MCF 10A (cell line): ENCODE results near the gene TEAD2. TPM values are rescaled to one million over a fixed set of nuclear protein-coding genes. Genes with fewer than 3 reads are reported as not detected.

Experiments
- BruUV-seq: library from RNA; stranded (reverse); fragments of 400-500 nt; replicated peaks from 2 replicates; lab custom pipeline; 2021; lab: Mats Ljungman, UMichigan
- CTCF ChIA-PET: fragments of 300-600 bp; sonication (Branson Sonifier 250); formaldehyde crosslinking; extraction: SDS; loops from one replicate; lab custom pipeline; 2021; ENCODE audit warnings: antibody characterized with exemption, inconsistent platforms; lab: Yijun Ruan, JAX
- POLR2A ChIA-PET: fragments of 300-600, 350-650 bp; sonication (Branson Sonifier 250); formaldehyde crosslinking; extraction: SDS; loops from one replicate; lab custom pipeline; 2020; ENCODE audit warnings: antibody characterized with exemption, inconsistent platforms; lab: Yijun Ruan, JAX
- DNase-seq: peaks from one replicate; pipeline ENCODE4 v3.0.0-alpha.2; 2018; ENCODE audit not compliant: unreplicated experiment
- H3K27ac Mint-ChIP-seq: one replicate; pipeline ENCODE4 v1.8.0; 2022; ENCODE audit warnings: mild to moderate bottlenecking, low read depth, mixed read lengths; ENCODE audit not compliant: unreplicated experiment
- H3K27me3 Mint-ChIP-seq: one replicate; pipeline ENCODE4 v1.8.0; 2022; ENCODE audit warnings: mixed read lengths; ENCODE audit not compliant: insufficient read depth, unreplicated experiment
- H3K36me3 Mint-ChIP-seq: one replicate; pipeline ENCODE4 v1.8.0; 2022; ENCODE audit warnings: mild to moderate bottlenecking, moderate library complexity, mixed read lengths; ENCODE audit not compliant: insufficient read depth, unreplicated experiment
- H3K4me1 Mint-ChIP-seq: one replicate; pipeline ENCODE4 v1.8.0; 2022; ENCODE audit warnings: mixed read lengths; ENCODE audit not compliant: insufficient read depth, unreplicated experiment
- H3K4me3 Mint-ChIP-seq: one replicate; pipeline ENCODE4 v1.8.0; 2022; ENCODE audit warnings: mild to moderate bottlenecking, moderate library complexity, mixed read lengths; ENCODE audit not compliant: unreplicated experiment
- H3K9me3 Mint-ChIP-seq: one replicate; pipeline ENCODE4 v1.8.0; 2022; ENCODE audit warnings: mixed read lengths; ENCODE audit not compliant: unreplicated experiment
- CTCF ChIP-seq: fragments of 200-600 bp; IDR thresholded peaks from one replicate; pipeline ENCODE4 v1.8.0; 2022; ENCODE audit warnings: antibody characterized with exemption, mild to moderate bottlenecking; ENCODE audit not compliant: unreplicated experiment
- intact Hi-C: fragments of 100-400 bp; cut with micrococcal nuclease; formaldehyde crosslinking; loops from 2 replicates; pipeline ENCODE4 v1.14.1; 2022
- total RNA-seq: library from RNA; stranded (reverse); gene quantifications from 2 replicates; pipeline ENCODE4 v1.2.3, GENCODE V29; 2022

Gene TEAD2
- total RNA-seq, 1 experiment from 2014 or later = 3.5 TPM

GRCh38 chr19:49408816-49409440 lies 46.7 kb upstream of the TEAD2 start:
- CTCF ChIA-PET = interaction anchor here (0.6 kb wide), 1 partner anchor 15 kb away, joined by 4 read pairs; no protein-coding TSS in a partner anchor
- DNase-seq = no peak
- H3K9me3 Mint-ChIP-seq = no peaks in the 10 kb centered on the region

DNA sequence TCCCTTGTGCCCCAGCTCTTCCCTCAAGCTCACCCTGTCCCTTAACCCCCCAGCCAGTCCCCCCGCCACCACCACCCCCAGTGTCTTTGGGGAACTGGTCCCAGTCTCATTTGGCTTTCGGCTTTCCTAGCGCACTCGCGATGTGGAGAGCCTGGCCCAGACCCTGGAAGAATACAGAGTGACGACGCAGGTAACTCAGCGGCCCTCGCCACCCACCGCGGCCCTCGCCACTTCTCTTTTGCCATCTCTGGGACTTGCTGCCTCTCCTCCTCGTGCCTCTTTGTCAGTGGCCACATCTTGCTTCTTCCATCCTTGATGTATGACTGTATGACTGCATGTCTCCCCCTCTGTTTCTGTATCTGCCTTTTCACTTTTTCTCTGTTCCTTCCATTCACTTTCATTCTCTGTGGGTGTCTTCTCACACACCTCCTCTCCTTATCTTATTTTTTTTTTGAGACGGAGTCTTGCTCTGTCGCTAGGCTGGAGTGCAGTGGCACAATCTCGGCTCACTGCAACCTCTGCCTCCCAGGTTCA lies 45.3 kb upstream of the TEAD2 start:
- DNase-seq = no peak
- intact Hi-C loops = no loop called here
- H3K36me3 Mint-ChIP-seq = no peaks in the 10 kb centered on the region
- H3K9me3 Mint-ChIP-seq = no peaks in the 10 kb centered on the region
- no peak overlapping the region for H3K27ac Mint-ChIP-seq
- POLR2A ChIA-PET = interaction anchor here (0.6 to 1.6 kb wide), 2 partner anchors 16 to 45 kb away, joined by 3 to 4 read pairs; partner anchors contain the start of gene TEAD2
- peaks cover 12% of the 10 kb centered on the region for H3K27me3 Mint-ChIP-seq
- no peak for TF ChIP-seq CTCF
- no peak overlapping the region for H3K4me3 Mint-ChIP-seq
- CTCF ChIA-PET = interaction anchor here (1.5 kb wide), 1 partner anchor 9 kb away, joined by 3 read pairs; no protein-coding TSS in a partner anchor
- BruUV-seq = no TSS peak
- no peaks in the 10 kb centered on the region for H3K4me1 Mint-ChIP-seq

More at GRCh38 chr19:49408816-49409440, 46.7 kb upstream of the TEAD2 start:
- no peak overlapping the region for H3K27ac Mint-ChIP-seq
- H3K4me3 Mint-ChIP-seq = no peak overlapping the region
- POLR2A ChIA-PET = interaction anchor here (1.6 kb wide), 1 partner anchor 17 kb away, joined by 3 read pairs; no protein-coding TSS in a partner anchor
- intact Hi-C loops = no loop called here
- H3K4me1 Mint-ChIP-seq = no peaks in the 10 kb centered on the region
- no TSS peak for BruUV-seq
- H3K36me3 Mint-ChIP-seq = no peaks in the 10 kb centered on the region
- peaks cover 12% of the 10 kb centered on the region for H3K27me3 Mint-ChIP-seq
- no peak for TF ChIP-seq CTCF

- ChIA-PET POLR2A (interaction anchor here (0.6 kb wide), 1 partner anchor 45 kb away, joined by 4 read pairs; the partner anchor contains the start of gene TEAD2), CTCF (interaction anchor here (1.5 kb wide), 1 partner anchor 10 kb away, joined by 3 read pairs; no protein-coding TSS in a partner anchor)
- no peak for DNase-seq
- Mint-ChIP-seq H3K4me3 (no peak overlapping the region), H3K4me1 (no peaks in the 10 kb centered on the region), H3K27me3 (peaks cover 12% of the 10 kb centered on the region), H3K27ac (peak overlapping the region; percentile 41), H3K9me3 (no peaks in the 10 kb centered on the region), H3K36me3 (no peaks in the 10 kb centered on the region)
- intact Hi-C loops = no loop called here
- no peak for TF ChIP-seq CTCF
- BruUV-seq = no TSS peak
Measured at GRCh38 chr19:49407079-49407478, 44.9 kb upstream of the TEAD2 start.
